Activated T-helper 1 cell treated with anti-CD3 and anti-CD28 coated beads, Interleukin-12 subunit alpha, Interleukin-12 subunit beta, Interleukin-2, Interleukin-4 antibody, amounts not matched to agents 30 ng/mL and 10 ng/mL and 1 ng/mL, durations not matched to agents 14 hours and 24 hours and 36 hours (primary cell): Measurements from ENCODE around the gene GARIN5A. TPM values are rescaled to one million over a fixed set of nuclear protein-coding genes. Genes with fewer than 3 reads are reported as not detected.

Experiments
- DNase-seq: peaks from one replicate; pipeline ENCODE4 v3.0.0; 2021; ENCODE audit warnings: low spot score
- H3K27ac Mint-ChIP-seq: one replicate; pipeline ENCODE4 v1.8.0; 2021; ENCODE audit warnings: mild to moderate bottlenecking, mixed read lengths
- H3K27me3 Mint-ChIP-seq: one replicate; pipeline ENCODE4 v1.8.0; 2022; ENCODE audit warnings: mild to moderate bottlenecking, moderate library complexity, mixed read lengths; ENCODE audit not compliant: insufficient read depth
- H3K36me3 Mint-ChIP-seq: one replicate; pipeline ENCODE4 v1.8.0; 2021; ENCODE audit warnings: low read depth, mixed read lengths
- H3K4me1 Mint-ChIP-seq: one replicate; pipeline ENCODE4 v1.8.0; 2021; ENCODE audit warnings: low read depth, mixed read lengths
- H3K4me3 Mint-ChIP-seq: one replicate; pipeline ENCODE4 v1.8.0; 2021; ENCODE audit warnings: mild to moderate bottlenecking, moderate library complexity, mixed read lengths
- H3K9me3 Mint-ChIP-seq: one replicate; pipeline ENCODE4 v1.8.0; 2021; ENCODE audit warnings: mixed read lengths
- intact Hi-C: fragments of 100-400 bp; cut with micrococcal nuclease; formaldehyde crosslinking; loops from one replicate; pipeline ENCODE4 v1.15.1; 2024
- total RNA-seq: library from RNA; stranded (reverse); gene quantifications from 2 replicates; pipeline ENCODE4 v1.2.3, GENCODE V29; 2022

The GARIN5A gene
- total RNA-seq, 1 donor from 2014 or later = 0.88 TPM

DNA sequence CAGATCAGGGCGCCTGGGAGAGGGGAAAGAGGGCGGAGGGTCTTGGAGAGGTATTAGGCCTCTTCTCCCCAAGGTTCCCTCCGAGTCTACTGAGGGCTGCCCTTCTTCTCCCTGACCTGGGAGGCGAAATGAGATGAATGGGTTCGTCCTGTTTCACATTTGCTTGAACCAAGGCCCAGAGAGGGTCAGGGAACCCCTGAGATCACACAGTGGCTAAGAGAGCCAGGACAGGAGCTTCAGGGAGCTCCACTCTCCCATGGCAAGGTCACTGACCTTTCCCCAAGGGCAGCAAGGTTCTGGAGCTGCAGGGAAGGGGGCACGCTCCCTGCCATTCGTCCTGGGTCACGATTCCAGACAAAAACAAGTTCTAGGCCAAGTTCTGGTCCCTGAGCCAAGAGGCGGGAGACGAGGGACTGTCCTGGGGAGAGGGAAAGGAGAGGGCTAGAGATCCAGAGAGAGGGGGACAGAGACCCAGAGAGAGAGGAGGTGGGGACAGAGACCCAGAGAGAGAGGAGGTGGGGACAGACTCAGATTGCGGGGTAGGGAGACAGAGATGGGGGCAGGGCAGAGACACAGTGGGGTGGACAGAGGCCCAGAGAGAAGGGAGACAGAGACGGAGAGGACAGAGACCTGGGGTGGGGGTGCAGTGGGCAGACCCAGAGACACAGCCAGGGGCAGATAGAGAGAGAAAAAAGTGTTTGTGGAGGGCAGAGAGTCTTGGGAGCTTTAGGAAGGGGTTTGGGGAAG is 36.5 kb upstream of the GARIN5A start:
- H3K27ac Mint-ChIP-seq = peak overlapping the region; percentile 19
- peaks cover 10% of the 10 kb centered on the region for H3K27me3 Mint-ChIP-seq
- DNase-seq = no peak
- no peaks in the 10 kb centered on the region for H3K9me3 Mint-ChIP-seq
- peaks cover 7% of the 10 kb centered on the region for H3K36me3 Mint-ChIP-seq
- H3K4me3 Mint-ChIP-seq = peak overlapping the region; percentile 17
- intact Hi-C loops = no loop called here
- peaks cover 18% of the 10 kb centered on the region for H3K4me1 Mint-ChIP-seq

DNA sequence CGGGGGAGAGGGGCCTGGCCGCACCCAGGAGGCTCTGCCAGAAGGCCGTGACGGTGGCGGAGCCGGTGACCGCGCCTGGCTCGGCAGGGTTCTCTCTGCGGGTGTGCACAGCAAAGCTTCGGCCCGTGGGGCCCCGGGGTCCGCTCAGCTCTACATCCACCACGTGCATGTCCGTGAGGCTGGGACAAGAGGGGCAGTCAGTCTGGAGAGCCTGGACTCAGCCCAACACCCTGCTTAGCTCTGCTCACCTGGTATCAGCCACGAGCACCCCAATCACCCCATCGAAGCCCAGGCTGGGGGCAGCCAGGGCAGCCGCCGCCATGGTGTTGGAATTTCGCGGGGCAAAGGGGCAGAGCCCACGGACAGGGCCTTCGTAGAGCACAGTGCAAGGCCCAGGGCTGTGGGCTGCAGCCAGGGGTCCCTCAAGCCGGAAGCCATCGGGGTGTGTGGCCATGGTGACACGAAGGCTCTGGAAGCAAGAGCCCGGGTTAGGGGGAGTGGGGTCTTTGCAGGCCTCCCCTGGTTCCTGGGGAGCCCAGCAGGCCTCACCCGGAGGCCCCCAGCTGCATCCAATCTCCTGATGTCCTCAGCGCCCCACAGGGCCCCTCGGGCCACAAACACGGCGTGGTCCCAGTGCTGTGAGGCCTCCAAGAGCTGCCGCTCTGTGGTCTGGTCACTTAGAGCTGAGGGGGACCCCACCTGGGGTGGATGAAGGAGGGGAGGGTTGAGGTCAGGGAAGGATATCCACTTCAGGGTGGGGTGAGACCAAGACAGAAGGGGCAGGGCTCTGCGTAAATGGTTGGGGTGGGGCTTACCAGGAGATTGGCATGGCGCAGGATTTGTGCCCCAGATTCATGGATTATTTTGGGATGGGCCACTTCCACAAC is 35.7 kb upstream of the GARIN5A start:
- Mint-ChIP-seq H3K9me3 (no peaks in the 10 kb centered on the region), H3K27me3 (peaks cover 10% of the 10 kb centered on the region), H3K27ac (no peak overlapping the region), H3K4me1 (peaks cover 18% of the 10 kb centered on the region), H3K36me3 (peaks cover 8% of the 10 kb centered on the region), H3K4me3 (peak overlapping the region; percentile 17)
- intact Hi-C loops = no loop called here
- DNase-seq = no peak

DNA sequence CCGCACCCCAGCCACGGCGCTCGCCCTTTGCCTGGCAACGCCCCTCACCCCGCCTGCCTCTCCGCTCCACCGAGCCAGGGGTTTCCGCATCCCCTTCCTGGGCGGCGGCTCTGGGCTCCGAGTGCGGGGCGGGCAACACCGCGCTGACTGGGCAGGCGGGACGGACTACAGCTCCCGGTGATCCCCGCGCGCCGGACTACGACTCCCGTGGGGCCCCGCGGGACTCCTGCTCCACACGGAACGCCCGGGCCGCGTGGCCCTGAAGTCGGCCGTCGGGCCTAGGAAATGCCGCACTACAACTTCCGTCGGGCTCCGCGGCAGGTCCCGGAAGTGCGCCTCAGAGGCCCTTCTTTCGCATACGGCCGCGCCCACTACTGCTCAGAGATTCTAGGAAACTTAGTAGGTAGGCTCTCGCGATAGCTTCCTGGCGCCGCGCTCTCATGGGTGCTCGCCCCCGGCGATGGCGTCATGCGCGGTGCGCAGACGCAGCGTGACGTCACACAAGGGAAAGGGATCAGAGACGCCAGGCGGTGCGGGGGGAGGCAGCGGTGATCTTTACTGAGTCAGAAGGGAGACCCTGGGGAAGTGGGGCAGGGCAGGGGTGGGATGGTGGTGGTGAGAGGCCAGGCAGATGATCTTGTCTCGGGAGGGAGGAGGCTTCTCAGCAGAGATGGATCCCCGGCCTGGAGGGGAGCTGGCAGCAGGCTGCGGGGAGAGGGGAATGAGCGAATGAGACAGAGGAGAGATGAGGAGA is 34.6 kb upstream of the GARIN5A start, which contains the start of gene JOSD2:
Gene JOSD2 (minus strand): TSS at position 123 of the 754 bp plus-strand sequence. CDS start 760 bp downstream, outside the sequence.
- Mint-ChIP-seq H3K4me1 (peaks cover 18% of the 10 kb centered on the region), H3K9me3 (no peaks in the 10 kb centered on the region), H3K27ac (peak within 1 kb of the TSS; percentile 99), H3K4me3 (peak within 1 kb of the TSS; percentile 96), H3K27me3 (peaks cover 10% of the 10 kb centered on the region), H3K36me3 (peaks cover 12% of the 10 kb centered on the region)
- DNase-seq = peak; percentile 97
- intact Hi-C loops = loop anchor here (1.0 to 2.0 kb wide), 13 partner anchors 35 to 870 kb away; partner anchors contain the start of genes CTU1, EMC10, GARIN5A and KCNC3

DNA sequence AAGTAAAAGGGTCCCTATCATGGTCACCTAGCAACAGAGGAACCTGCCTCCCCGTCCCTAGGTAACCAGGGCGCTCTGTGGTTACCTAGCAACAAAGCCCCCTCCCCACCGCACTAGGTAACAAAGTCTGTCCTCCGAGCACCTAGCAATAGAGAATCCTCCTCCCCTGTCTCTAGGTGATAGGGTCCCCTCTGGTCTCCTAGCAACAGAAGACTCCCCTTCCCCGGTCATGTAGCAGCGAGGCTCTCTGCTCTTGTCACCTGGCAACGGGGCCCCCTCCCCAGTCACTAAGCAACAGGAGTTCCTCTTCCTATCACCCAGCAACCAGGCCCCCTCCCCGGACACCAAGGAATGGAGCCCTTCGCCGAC is 34.0 kb upstream of the GARIN5A start:
- H3K9me3 Mint-ChIP-seq = no peaks in the 10 kb centered on the region
- peaks cover 18% of the 10 kb centered on the region for H3K4me1 Mint-ChIP-seq
- no peak for DNase-seq
- peaks cover 5% of the 10 kb centered on the region for H3K27me3 Mint-ChIP-seq
- H3K27ac Mint-ChIP-seq = peak overlapping the region; percentile 99
- peaks cover 12% of the 10 kb centered on the region for H3K36me3 Mint-ChIP-seq
- H3K4me3 Mint-ChIP-seq = peak overlapping the region; percentile 96
- intact Hi-C loops = loop anchor here (1.0 to 2.0 kb wide), 13 partner anchors 34 to 870 kb away; partner anchors contain the start of genes CTU1, EMC10, GARIN5A and KCNC3

DNA sequence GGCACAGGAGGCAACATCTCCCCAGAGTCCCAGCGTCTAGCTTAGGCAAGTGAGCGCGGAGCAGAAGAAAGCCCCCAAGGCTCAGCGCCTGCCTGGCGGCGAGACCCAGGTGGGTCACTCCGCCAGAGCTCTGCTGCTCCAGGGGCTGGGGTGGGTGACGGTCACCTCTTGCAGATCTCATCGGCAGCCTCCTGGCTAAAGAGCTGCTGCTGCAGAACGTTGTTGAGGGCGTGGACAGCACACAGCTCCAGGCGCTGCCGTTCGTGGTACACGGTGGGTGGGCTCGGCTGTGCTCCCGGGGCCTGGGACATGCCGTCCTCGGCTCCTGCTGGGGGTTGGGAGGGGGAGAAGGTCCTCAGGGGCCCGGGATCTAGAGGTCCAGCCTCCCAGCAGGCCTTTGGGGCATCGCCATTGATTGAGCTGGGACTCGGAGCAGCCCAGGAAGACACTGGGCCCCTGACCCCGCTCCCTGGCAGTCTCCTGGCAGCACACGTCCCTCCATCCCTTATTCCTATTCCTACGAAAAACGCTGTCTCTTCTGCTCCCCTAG is 33.5 kb upstream of the GARIN5A start:
- Mint-ChIP-seq H3K4me3 (peak overlapping the region; percentile 96), H3K9me3 (no peaks in the 10 kb centered on the region), H3K4me1 (peaks cover 18% of the 10 kb centered on the region), H3K27ac (peak overlapping the region; percentile 99), H3K36me3 (peaks cover 12% of the 10 kb centered on the region), H3K27me3 (peaks cover 3% of the 10 kb centered on the region)
- DNase-seq = no peak
- intact Hi-C loops = loop anchor here (2.0 kb wide), 2 partner anchors 79 to 869 kb away; partner anchors contain the start of gene RRAS

DNA sequence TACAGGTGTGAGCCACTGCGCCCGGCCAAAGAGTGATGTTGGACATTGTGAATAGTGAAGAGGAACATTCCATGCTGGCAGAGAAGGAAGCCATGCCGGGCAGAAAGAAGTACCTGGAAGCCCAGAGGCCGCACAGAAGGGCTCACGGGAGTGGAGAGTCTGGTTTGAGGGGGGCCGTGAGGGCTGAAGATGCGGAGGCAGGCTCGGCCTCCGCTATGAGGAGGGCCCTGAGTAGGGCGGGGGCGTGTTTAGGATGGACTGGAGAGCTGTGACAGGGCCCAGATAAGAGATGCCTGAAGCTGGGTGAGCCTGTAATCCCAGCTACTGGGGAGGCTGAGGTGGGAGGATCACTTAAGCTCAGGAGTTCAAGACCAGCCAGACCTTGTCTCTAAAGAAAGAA is 32.7 kb upstream of the GARIN5A start:
- Mint-ChIP-seq H3K27ac (peak overlapping the region; percentile 72), H3K4me1 (peaks cover 18% of the 10 kb centered on the region), H3K27me3 (peaks cover 3% of the 10 kb centered on the region), H3K9me3 (no peaks in the 10 kb centered on the region), H3K36me3 (peaks cover 12% of the 10 kb centered on the region), H3K4me3 (peak overlapping the region; percentile 69)
- intact Hi-C loops = no loop called here
- DNase-seq = no peak

DNA sequence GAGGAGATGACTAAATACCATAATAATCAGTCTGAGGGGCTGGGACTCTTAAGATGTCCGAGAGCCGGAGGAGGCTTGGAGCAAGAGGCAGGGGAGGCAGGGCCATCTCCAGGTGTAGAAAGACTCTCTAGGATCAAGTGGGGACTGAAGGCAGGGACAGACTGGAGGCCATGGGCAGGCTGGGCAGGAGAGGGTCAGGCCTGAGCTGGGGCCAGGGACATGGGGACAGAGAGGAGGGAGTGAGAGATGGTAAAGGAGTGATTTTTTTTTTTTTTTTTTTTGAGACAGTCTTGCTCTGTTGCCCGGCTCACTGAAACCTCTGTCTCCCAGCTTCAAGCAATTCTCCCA is 32.2 kb upstream of the GARIN5A start:
- peaks cover 12% of the 10 kb centered on the region for H3K36me3 Mint-ChIP-seq
- intact Hi-C loops = no loop called here
- H3K4me1 Mint-ChIP-seq = peaks cover 18% of the 10 kb centered on the region
- H3K9me3 Mint-ChIP-seq = no peaks in the 10 kb centered on the region
- DNase-seq = no peak
- H3K27me3 Mint-ChIP-seq = peaks cover 3% of the 10 kb centered on the region
- H3K27ac Mint-ChIP-seq = peak overlapping the region; percentile 83
- peak overlapping the region; percentile 68 for H3K4me3 Mint-ChIP-seq

DNA sequence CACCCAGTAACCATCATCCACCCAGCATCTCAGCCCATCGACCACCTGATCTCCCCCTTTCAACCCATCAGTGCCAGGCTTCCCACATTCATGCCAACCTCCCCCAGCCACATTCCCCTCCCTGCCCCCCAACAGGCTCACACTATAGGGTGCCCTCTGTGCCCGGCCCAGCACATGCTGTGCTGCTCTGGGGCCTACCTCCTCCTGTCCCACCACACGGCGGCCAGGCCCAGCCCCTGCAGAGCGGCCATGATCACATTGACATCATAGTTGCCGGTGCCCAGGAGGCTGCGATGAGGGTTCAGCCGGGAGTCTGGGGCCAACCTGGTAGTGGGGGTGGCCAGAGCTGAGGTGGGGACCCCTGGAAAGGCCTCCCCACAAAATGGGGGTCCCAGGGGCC is 30.7 kb upstream of the GARIN5A start:
- Mint-ChIP-seq H3K27me3 (no peaks in the 10 kb centered on the region), H3K36me3 (peaks cover 12% of the 10 kb centered on the region), H3K4me1 (peaks cover 18% of the 10 kb centered on the region), H3K27ac (no peak overlapping the region), H3K4me3 (no peak overlapping the region), H3K9me3 (no peaks in the 10 kb centered on the region)
- intact Hi-C loops = no loop called here
- no peak for DNase-seq

DNA sequence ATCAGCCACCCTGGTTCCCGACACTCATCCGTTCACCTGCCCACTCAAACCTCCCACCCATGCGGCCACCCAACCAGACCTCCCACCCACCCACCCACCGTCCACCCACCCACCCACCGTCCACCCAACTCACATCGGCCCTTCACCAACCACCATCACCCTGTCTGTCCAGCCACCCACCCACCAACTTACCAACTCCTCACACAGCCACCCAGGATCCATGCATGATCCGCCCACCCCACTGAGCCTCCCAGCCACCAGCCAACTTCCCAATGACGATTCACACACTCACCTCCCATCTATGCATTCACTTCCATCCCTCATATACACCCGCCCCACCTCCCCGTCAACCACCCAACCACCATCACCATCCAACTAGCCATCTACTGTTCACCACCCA is 30.1 kb upstream of the GARIN5A start:
- H3K9me3 Mint-ChIP-seq = no peaks in the 10 kb centered on the region
- DNase-seq = no peak
- intact Hi-C loops = no loop called here
- no peak overlapping the region for H3K4me3 Mint-ChIP-seq
- no peak overlapping the region for H3K27ac Mint-ChIP-seq
- H3K4me1 Mint-ChIP-seq = peaks cover 17% of the 10 kb centered on the region
- H3K27me3 Mint-ChIP-seq = no peaks in the 10 kb centered on the region
- peaks cover 12% of the 10 kb centered on the region for H3K36me3 Mint-ChIP-seq

DNA sequence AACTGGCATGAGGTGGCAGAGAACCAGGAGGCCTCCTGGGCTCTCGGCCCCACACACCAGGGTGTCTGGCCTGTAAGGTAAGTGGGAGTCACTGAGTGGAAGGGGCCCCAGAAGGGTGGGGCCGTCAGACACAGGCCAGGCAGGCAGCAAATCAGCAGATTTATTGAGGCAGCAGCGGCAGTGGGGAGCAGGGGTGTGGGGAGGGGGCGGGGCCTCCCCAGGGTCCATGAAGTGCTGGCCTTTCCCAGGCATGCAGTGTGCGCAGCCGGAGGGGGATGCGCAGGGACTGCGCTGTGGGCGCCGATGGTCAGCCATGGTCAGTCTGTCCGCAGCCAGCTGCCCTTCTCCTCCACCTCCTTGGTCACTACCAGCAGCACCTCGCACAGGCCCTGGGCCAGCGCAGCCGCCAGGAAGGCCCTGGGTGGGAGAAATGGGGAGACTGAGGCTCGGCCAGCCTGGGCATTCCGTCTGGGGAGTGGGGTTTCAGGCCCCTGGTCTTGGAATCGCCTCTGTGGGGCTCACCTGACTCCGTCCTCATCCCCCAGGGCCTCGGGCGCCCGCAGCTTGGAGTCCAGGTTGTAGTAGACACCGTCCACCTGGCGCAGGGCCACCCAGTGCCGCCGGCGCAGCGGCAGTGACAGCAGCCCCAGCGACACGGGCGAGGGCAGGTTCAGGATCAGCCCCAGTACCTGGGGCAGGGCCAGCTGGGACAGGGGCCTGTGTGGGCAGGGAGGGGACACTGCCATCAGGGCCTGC is 29.4 kb upstream of the GARIN5A start:
- intact Hi-C loops = no loop called here
- H3K9me3 Mint-ChIP-seq = no peaks in the 10 kb centered on the region

DNA sequence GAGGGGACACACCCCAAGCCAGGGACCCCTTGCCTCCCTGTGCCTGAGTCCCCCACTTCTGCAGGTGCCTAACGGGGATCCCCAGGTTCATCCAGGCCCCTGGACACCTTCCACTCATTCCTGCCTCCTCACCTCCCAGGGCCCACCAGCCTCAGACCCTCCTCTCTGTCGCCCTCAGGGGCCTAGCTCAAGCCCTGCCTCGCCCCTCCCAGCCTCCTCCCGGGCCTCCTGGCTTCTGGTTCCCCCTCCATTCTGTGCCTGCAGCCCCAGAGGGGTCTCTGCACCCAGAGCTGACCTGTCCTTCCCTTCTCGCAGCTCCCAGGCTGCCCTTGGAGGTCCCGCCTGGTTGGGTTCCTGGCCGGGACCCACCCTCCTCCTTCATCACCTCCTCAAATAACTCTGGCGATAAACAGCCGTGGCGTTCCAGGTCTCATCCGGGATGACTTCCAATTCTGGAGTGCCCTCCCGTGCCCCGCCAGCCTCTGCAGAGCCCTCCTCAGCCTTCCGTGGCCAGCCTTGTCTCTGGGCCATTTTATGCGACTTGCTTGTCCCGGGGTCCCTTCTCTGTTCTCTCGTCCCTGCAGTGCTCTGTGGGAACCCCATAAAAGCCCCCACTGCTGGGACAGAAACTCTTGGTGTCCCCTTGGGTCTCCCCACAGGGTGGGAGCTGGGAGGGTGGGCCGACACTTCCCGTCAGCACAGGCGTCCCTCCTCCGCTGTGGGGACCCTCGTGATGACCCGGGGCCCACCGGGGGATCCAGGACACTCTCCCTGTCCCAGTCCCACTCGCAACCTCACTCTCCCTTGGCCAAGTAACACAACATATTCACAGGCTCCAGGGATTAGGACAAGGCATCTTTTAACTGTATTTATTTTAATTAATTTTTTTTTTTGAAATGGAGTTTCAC is 25.2 kb upstream of the GARIN5A start:
- no peaks in the 10 kb centered on the region for H3K27me3 Mint-ChIP-seq
- intact Hi-C loops = no loop called here
- H3K27ac Mint-ChIP-seq = no peak overlapping the region
- no peaks in the 10 kb centered on the region for H3K4me1 Mint-ChIP-seq
- H3K4me3 Mint-ChIP-seq = no peak overlapping the region
- no peak for DNase-seq
- H3K36me3 Mint-ChIP-seq = peaks cover 1% of the 10 kb centered on the region
- no peaks in the 10 kb centered on the region for H3K9me3 Mint-ChIP-seq

More for the DNA sequence above, 29.4 kb upstream of the GARIN5A start:
- DNase-seq = no peak
- no peak overlapping the region for H3K27ac Mint-ChIP-seq
- no peaks in the 10 kb centered on the region for H3K27me3 Mint-ChIP-seq
- H3K36me3 Mint-ChIP-seq = peaks cover 12% of the 10 kb centered on the region
- peaks cover 11% of the 10 kb centered on the region for H3K4me1 Mint-ChIP-seq
- H3K4me3 Mint-ChIP-seq = no peak overlapping the region
